Brain microvascular endothelial cell (primary cell): ENCODE data around the gene EXOC1.

Experiments
- DNase-seq: peaks from one replicate; pipeline ENCODE4 v3.0.0-alpha.2; 2020
- H3K27ac ChIP-seq: fragments of 250-450 bp; sonication (Bioruptor Pico); 2 replicates; pipeline ENCODE4 v1.5.1; 2020; ENCODE audit warnings: mild to moderate bottlenecking, moderate library complexity
- H3K27me3 ChIP-seq: fragments of 250-450 bp; sonication (Bioruptor Pico); replicated peaks from 2 replicates; pipeline ENCODE4 v1.5.1; 2020; ENCODE audit warnings: mild to moderate bottlenecking
- H3K36me3 ChIP-seq: fragments of 250-450 bp; sonication (Bioruptor Pico); replicated peaks from 2 replicates; pipeline ENCODE4 v1.5.1; 2020; ENCODE audit warnings: mild to moderate bottlenecking
- H3K4me3 ChIP-seq: 2 replicates; pipeline ENCODE4 v1.5.1; 2011; ENCODE audit warnings: low read depth, mild to moderate bottlenecking, control low read depth, low read length, moderate library complexity
- in situ Hi-C: cut with HindIII; loops from 2 replicates; pipeline ENCODE4 v1.10.0; 2017; ENCODE audit warnings: low sequenced_read_pairs, low pct_ligation_motif_present
- TF ChIP-seq, protein P1 (sequence below): IDR thresholded peaks from 2 replicates; pipeline ENCODE4 v1.5.1; 2011; ENCODE audit warnings: low read depth, mild to moderate bottlenecking, moderate library complexity, low read length, control low read depth, inconsistent platforms; ENCODE audit errors: missing control alignments

The EXOC1 gene

DNA sequence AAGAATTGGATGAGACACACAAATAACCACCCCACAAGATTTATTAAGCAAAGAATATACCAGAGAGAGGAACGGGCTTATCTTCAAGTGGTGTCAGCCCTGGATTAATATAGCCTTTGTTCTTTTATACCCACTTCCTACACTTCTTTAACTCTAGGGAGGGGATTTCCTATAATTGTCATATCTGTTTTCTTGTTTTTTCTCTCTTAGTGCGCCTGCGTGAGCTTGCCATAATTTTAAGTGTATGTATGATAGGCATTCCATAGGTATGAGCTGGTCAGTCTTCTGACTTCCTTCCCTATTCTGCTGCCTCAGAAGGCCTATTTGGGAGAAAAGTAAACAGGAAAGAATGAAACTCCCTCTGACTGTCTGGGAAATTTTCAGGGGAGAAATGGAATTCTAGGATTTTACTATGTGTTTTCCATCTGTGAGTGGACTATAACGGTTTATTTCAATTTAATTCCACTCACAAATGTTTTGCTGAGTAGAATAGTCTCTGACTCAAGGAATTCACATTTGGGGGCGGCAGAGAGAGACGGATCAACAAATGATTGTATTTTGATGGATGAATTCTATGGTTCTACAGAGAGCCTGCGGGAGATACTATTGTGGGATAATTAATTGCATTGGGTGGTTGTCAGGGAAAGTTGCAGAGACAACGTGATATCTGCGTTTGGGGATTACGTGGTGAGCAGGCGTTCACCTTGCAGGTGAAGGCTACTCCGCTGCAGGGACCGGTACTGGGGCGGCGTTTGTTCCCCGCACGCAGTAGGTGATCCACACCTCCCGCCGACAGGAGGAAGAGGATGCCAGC is 94.7 kb downstream of the EXOC1 start:
- TF ChIP-seq, protein P1, sequence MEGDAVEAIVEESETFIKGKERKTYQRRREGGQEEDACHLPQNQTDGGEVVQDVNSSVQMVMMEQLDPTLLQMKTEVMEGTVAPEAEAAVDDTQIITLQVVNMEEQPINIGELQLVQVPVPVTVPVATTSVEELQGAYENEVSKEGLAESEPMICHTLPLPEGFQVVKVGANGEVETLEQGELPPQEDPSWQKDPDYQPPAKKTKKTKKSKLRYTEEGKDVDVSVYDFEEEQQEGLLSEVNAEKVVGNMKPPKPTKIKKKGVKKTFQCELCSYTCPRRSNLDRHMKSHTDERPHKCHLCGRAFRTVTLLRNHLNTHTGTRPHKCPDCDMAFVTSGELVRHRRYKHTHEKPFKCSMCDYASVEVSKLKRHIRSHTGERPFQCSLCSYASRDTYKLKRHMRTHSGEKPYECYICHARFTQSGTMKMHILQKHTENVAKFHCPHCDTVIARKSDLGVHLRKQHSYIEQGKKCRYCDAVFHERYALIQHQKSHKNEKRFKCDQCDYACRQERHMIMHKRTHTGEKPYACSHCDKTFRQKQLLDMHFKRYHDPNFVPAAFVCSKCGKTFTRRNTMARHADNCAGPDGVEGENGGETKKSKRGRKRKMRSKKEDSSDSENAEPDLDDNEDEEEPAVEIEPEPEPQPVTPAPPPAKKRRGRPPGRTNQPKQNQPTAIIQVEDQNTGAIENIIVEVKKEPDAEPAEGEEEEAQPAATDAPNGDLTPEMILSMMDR: no peak

DNA sequence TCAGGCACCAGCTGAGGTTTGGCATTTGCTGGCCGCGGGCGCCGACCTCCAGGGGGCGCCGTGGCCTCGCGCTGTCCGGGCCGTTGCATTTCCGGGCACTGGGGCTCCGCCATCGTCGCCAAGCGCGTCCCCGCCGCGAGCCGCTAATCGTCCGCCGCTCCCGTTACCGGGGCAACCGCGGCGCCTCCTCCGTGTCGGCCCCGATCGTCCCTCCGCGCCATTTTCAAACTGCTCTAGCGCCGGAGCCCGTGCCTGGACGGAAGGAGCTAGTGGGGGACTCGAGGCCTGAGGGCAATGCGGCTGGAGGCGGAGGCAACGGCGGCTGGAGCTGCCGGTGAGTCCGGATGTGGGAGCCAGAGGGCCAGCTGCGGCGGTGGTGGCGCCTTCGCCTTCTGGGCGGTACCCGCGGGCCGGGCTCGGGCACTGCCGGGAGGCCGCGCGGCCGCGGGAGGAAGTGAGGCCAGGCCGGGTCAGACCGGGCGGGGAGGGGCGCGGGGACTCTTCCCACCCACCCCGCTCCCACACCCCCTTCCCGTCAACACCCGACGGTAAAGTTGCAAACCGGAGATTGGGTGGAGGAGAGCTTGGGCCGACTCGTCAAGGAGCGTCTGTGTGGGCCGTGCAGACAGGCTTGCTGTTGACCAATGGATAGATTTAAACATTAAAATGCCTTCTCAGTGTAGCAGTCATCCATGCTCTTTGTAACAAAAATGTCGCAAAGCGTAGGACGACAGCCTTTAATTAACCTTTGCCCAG is 95.5 kb downstream of the EXOC1 start, which contains the start of gene CEP135:
Gene CEP135 (plus strand): TSS at position 220 of the 756 bp plus-strand sequence. CDS start 3,186 bp downstream, outside the sequence.
- DNase-seq: peak; percentile 86
- TF ChIP-seq, protein P1: peak; percentile 78
- in situ Hi-C loops: no loop called here
- Histone ChIP-seq H3K36me3 (peaks cover 3% of the 10 kb centered on the region), H3K4me3 (peak within 1 kb of the TSS; percentile 82), H3K27ac (peak within 1 kb of the TSS; percentile 82), H3K27me3 (no peaks in the 10 kb centered on the region)

More for the DNA sequence above, 94.7 kb downstream of the EXOC1 start:
- Histone ChIP-seq H3K4me3 (peak overlapping the region; percentile 82), H3K27me3 (no peaks in the 10 kb centered on the region), H3K36me3 (peaks cover 3% of the 10 kb centered on the region), H3K27ac (peak overlapping the region; percentile 82)
- in situ Hi-C loops: no loop called here
- peak; percentile 93 for DNase-seq

DNA sequence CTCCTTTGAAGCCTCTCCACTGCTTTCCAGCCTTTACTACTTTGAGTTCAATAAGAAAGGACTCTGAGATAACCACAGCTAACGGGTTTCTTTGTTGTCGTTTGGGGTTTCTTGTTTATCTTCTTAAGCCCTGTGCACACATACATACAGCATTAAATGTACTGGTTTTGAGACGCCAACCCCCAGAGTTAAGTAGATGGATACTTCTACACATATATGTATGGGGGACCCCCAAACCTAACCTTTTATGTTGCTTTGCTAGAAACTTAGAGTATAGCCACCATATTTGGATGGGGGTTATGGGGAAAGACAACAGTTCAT is 96.0 kb downstream of the EXOC1 start:
- in situ Hi-C loops: no loop called here
- peak; percentile 4 for DNase-seq
- Histone ChIP-seq H3K27ac (peak overlapping the region; percentile 82), H3K27me3 (no peaks in the 10 kb centered on the region), H3K36me3 (peaks cover 3% of the 10 kb centered on the region), H3K4me3 (peak overlapping the region; percentile 82)
- TF ChIP-seq, protein P1: no peak

DNA sequence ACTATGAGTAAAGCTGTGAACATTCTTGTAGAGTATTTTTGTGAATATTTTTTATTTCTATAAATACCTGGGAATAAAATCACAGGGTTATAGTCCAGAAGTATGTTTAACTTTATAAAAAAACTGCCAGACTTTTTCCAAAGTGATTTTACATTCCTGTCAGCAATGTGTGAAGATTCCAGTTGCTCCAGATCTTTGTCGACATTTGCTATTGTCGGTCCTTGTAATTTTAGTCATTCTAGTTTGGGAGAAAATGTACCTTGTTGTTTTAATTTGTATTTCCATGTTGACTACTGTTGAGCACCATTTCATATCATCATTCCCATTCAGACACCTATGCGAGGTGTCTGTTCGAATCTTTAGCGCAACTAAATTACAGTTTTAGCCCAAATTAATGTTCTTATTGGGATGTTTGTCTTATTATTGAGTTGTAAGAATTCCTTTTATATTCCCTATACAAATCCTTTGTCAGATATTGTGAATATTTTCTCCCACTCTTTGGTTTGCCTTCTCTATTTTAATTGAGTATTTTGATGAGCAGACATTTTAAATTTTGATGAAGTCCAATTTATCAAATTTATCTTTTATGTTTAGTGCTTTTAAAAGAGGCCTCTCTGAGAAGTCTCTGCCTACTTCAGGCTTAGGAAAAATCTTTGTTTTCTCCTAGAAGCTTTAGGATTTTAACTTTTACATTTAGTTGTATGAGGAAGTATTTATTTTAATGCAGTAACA is 97.9 kb downstream of the EXOC1 start:
- no peaks in the 10 kb centered on the region for H3K27me3 ChIP-seq
- no peak for DNase-seq
- no peak overlapping the region for H3K27ac ChIP-seq
- H3K4me3 ChIP-seq: no peak overlapping the region
- H3K36me3 ChIP-seq: peaks cover 3% of the 10 kb centered on the region
- in situ Hi-C loops: no loop called here
- TF ChIP-seq, protein P1: no peak
